ENCODE results near the gene UNC93A. TPM values are rescaled to one million over a fixed set of nuclear protein-coding genes. Genes with fewer than 3 reads are reported as not detected.

Gene UNC93A
- not detected in 2 replicates for total RNA-seq

DNA sequence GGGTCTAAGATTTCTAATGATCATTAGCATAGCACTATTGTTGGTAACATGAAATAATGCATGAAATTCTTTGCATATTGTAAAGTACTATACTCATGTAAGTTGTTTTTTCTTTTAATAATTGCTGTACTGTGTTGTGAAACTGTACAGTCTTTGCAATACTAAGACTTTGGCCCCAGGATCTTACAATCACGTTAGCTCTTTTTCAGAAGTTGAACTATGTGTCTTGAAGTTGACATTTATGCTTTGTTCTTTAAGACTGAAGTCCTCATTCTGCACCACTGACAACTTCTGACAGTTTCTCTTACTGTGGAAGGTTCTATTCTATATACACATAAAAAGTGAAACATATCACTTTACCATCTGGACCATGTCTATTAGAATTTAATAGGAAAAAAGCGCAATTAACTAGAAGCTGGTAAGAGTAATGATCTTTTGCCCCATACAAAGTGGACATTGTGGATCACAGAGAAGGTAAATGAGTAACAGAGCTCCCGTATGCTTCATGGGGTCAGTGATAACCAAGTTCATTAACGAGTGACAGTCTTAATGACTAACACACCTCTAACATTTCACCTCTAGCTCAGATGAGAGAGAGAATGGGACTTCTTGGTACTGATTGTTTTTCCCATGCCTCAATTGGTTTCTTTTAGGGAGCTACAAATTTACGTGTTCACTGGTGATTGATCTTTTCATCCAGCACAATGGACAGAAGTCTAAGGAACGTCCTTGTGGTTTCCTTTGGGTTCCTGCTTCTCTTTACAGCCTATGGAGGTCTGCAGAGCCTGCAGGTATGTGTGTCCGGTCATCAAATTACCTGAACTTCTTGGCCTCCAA, at the start of gene UNC93A:
Gene UNC93A (plus strand): TSS at position 530 of the 837 bp plus-strand sequence. CDS start 175 bp downstream, at position 705.

Other genes starting within 250 kb of the UNC93A start
- gene CCR6, start 168.2 kb upstream of the UNC93A start, total RNA-seq, result not detected in 2 replicates
- not detected in 2 replicates for gene GPR31, start 133.3 kb upstream of the UNC93A start, total RNA-seq
- not detected in 2 replicates for gene TTLL2, start 33.8 kb downstream of the UNC93A start, total RNA-seq